ENCODE measurements around the gene TMEM169.

DNA sequence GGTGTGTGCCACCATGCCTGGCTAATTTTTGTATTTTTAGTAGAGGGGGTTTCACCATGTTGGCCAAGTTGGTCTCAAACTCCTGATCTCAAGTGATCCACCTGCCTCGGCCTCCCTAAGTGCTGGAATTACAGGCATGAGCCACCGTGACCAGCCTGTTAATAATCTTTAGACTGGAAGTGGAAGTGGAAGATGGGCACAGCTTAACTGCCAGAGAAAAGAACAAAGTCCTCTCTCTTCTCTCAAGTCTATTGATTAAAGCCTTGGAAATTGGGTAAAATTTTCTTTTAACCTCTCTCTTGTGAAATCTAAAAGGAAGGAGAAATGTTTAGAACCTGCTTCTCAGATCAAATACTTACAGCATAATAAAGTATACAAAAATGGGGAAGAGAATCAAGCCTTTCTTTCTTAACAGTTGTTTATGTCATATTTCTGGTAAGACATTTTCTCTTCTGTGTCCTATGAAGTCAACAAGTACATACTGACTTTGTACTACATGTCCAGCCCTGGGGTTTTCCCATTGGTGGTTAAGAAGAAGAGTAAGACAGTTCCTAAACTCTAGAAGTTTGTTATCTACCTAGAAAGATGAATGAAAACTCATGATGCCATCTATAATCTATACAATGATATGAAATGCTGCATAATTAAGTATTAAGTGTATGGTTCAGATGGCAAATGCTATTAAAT lies 4.6 kb downstream of the TMEM169 start:
- TF ChIP-seq, protein P1, sequence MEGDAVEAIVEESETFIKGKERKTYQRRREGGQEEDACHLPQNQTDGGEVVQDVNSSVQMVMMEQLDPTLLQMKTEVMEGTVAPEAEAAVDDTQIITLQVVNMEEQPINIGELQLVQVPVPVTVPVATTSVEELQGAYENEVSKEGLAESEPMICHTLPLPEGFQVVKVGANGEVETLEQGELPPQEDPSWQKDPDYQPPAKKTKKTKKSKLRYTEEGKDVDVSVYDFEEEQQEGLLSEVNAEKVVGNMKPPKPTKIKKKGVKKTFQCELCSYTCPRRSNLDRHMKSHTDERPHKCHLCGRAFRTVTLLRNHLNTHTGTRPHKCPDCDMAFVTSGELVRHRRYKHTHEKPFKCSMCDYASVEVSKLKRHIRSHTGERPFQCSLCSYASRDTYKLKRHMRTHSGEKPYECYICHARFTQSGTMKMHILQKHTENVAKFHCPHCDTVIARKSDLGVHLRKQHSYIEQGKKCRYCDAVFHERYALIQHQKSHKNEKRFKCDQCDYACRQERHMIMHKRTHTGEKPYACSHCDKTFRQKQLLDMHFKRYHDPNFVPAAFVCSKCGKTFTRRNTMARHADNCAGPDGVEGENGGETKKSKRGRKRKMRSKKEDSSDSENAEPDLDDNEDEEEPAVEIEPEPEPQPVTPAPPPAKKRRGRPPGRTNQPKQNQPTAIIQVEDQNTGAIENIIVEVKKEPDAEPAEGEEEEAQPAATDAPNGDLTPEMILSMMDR (IDR thresholded peaks at IDR 0.05), result no peak
- no peak for TF ChIP-seq POLR2AphosphoS5 (IDR thresholded peaks at IDR 0.05)
